ENCODE results near the gene RBMX2.

Gene RBMX2

DNA sequence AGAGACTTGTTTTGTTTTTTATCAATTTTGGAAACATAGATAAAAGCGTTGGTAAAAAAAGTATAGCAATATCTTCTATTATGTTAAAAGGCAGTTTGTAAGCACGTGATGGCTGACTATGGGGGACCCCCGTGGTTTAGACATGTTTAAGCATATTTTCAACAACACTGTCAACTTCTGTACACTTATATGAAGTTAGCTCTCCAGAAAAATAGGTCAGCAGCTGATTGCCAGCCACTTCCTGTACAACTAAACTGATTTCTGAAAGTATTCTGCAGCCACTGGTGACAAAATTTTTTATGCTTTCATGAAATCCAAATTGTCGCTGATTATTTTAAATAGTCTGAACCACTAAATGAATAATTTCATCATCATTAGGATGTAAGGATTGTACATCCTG is 45.2 kb downstream of the RBMX2 start:
- no peak for DNase-seq
